Activated CD8-positive, alpha-beta T cell treated with anti-CD3 and anti-CD28 coated beads for 36 hours (primary cell): ENCODE data around the gene UBE2U. TPM values are rescaled to one million over a fixed set of nuclear protein-coding genes. Genes with fewer than 3 reads are reported as not detected.

Source experiments
- ATAC-seq: fragments of 200-7000 bp; cut with Tn5 transposase; one replicate; pipeline ENCODE4 v1.10.0; 2021; ENCODE audit warnings: mild to moderate bottlenecking, moderate library complexity
- CTCF ChIA-PET: fragments of 350-600 bp; sonication (Branson Sonifier 250); formaldehyde crosslinking; loops from one replicate; lab custom pipeline; 2021; ENCODE audit warnings: antibody characterized with exemption; lab: Charles Lee
- POLR2A ChIA-PET: fragments of 350-600 bp; sonication (Branson Sonifier 250); formaldehyde crosslinking; loops from one replicate; lab custom pipeline; 2021; ENCODE audit warnings: antibody characterized with exemption; lab: Charles Lee
- DNase-seq: peaks from one replicate; pipeline ENCODE4 v3.0.0-alpha.2; 2020
- H3K27ac Mint-ChIP-seq: one replicate; pipeline ENCODE4 v1.8.0; 2021; ENCODE audit warnings: mild to moderate bottlenecking, mixed read lengths
- H3K27me3 Mint-ChIP-seq: one replicate; pipeline ENCODE4 v1.8.0; 2021; ENCODE audit warnings: mixed read lengths
- H3K36me3 Mint-ChIP-seq: one replicate; pipeline ENCODE4 v1.8.0; 2021; ENCODE audit warnings: low read depth, mixed read lengths
- H3K4me1 Mint-ChIP-seq: one replicate; pipeline ENCODE4 v1.8.0; 2021; ENCODE audit warnings: low read depth, mixed read lengths
- H3K4me3 Mint-ChIP-seq: one replicate; pipeline ENCODE4 v1.8.0; 2021; ENCODE audit warnings: mild to moderate bottlenecking, moderate library complexity, mixed read lengths
- H3K9me3 Mint-ChIP-seq: one replicate; pipeline ENCODE4 v1.8.0; 2021; ENCODE audit warnings: mixed read lengths
- intact Hi-C: fragments of 100-400 bp; cut with micrococcal nuclease; formaldehyde crosslinking; loops from one replicate; pipeline ENCODE4 v1.10.0; 2022
- total RNA-seq, 2 experiments: library from RNA; stranded (reverse); gene quantifications; one replicate each; pipeline ENCODE4 v1.2.3, GENCODE V29; 2021
- TF ChIP-seq, protein P1 (sequence below): fragments of 200-600 bp; IDR thresholded peaks from one replicate; pipeline ENCODE4 v1.8.0; 2022; ENCODE audit warnings: antibody characterized with exemption, mild to moderate bottlenecking

UBE2U gene
- total RNA-seq, 2 experiments from 2014 or later: not detected

DNA sequence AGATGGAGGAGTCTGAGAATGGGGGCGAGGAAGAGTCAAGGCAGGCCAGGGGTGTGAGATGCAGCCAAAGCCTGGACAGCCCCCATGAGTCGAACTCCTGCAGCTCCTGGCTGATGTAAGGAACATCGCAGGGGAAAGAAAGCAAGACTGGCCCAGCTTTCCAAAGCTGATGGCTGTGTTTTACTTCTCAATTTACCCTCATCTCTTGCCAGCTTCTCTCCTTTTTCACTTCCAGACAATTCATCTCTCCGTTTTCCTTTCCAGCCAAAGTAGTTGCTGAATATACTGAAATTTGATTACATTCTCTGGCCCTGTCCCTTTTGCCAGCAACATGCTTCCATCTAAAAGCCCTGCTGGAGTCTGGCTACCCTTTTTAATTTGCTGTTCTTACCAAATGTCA lies 40.0 kb upstream of the UBE2U start:
- ATAC-seq: no peak
- no peak for DNase-seq
- TF ChIP-seq, protein P1, sequence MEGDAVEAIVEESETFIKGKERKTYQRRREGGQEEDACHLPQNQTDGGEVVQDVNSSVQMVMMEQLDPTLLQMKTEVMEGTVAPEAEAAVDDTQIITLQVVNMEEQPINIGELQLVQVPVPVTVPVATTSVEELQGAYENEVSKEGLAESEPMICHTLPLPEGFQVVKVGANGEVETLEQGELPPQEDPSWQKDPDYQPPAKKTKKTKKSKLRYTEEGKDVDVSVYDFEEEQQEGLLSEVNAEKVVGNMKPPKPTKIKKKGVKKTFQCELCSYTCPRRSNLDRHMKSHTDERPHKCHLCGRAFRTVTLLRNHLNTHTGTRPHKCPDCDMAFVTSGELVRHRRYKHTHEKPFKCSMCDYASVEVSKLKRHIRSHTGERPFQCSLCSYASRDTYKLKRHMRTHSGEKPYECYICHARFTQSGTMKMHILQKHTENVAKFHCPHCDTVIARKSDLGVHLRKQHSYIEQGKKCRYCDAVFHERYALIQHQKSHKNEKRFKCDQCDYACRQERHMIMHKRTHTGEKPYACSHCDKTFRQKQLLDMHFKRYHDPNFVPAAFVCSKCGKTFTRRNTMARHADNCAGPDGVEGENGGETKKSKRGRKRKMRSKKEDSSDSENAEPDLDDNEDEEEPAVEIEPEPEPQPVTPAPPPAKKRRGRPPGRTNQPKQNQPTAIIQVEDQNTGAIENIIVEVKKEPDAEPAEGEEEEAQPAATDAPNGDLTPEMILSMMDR: no peak
- ChIA-PET POLR2A (no interaction called here), CTCF (interaction anchor here (0.7 kb wide), 1 partner anchor 83 kb away, joined by 3 read pairs; no protein-coding TSS in a partner anchor)
- H3K27me3 Mint-ChIP-seq: peaks cover 3% of the 10 kb centered on the region
- H3K4me3 Mint-ChIP-seq: no peak overlapping the region
- intact Hi-C loops: no loop called here
- H3K27ac Mint-ChIP-seq: no peak overlapping the region
- no peaks in the 10 kb centered on the region for H3K36me3 Mint-ChIP-seq
- H3K4me1 Mint-ChIP-seq: no peaks in the 10 kb centered on the region
- no peaks in the 10 kb centered on the region for H3K9me3 Mint-ChIP-seq

DNA sequence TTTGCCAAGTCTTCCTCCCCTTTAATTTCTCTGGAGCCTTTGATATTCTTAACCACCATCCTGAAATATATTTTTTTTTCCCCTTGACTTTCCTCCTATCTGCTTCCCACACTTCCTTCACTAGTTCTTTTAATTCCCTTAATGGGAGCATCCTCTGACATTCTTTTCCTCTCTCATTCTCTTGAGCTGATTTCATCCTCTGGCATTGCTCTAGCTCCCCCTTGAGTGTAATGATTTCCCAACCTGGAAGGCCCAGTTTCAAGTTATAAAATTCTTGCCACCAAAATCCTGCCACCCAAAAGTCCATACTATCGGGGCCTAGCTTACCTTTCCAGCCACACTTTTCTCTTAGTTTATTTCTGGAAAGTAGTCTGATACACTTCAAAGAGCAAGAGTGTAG lies 39.5 kb upstream of the UBE2U start:
- CTCF ChIA-PET: no interaction called here
- ATAC-seq: no peak
- Mint-ChIP-seq H3K9me3 (no peaks in the 10 kb centered on the region), H3K4me3 (no peak overlapping the region), H3K36me3 (no peaks in the 10 kb centered on the region), H3K27me3 (peaks cover 3% of the 10 kb centered on the region), H3K27ac (no peak overlapping the region), H3K4me1 (no peaks in the 10 kb centered on the region)
- intact Hi-C loops: no loop called here
- POLR2A ChIA-PET: no interaction called here
- TF ChIP-seq, protein P1: no peak
- DNase-seq: no peak

DNA sequence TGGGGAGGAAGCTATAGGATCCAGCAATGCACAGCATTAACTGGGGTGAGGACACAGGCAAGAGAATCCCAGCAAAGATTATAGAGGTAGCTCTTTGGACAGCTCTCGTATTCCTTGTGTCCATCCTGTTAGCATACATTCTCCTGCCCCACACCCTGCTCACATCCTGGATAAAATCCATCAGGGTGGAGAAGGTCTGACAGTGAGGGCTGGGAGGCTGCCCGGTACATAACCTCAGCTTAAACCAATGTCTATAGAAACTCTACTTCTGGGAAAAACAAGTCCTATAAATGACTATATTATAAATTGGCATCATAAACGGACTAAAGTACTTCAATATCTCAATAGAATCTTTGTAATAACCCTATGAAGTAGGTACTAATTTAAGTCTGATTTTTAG lies 36.8 kb upstream of the UBE2U start:
- TF ChIP-seq, protein P1: no peak
- H3K36me3 Mint-ChIP-seq: no peaks in the 10 kb centered on the region
- no peak overlapping the region for H3K4me3 Mint-ChIP-seq
- ATAC-seq (no peak), DNase-seq (no peak)
- no peak overlapping the region for H3K27ac Mint-ChIP-seq
- peaks cover 9% of the 10 kb centered on the region for H3K4me1 Mint-ChIP-seq
- no peaks in the 10 kb centered on the region for H3K9me3 Mint-ChIP-seq
- ChIA-PET POLR2A (no interaction called here), CTCF (no interaction called here)
- peaks cover 8% of the 10 kb centered on the region for H3K27me3 Mint-ChIP-seq
- intact Hi-C loops: no loop called here

DNA sequence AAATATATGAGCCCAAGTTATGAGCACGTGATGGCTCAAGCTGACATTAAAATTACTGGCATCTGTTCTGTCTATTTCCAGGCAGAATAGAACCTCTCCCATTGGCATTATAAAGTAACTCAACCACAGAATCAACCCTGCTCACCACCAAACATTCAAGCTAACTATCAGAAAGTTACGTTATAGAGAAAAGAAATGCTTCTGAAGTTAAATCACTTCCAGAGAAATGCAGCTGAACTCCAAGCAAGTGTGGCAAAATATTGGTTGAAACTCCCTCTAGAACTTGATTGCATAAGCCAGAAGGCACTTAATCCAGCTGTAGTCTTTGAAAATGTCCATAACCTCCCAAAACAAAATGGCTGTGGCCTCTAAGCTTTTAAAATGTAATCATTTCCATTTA lies 36.2 kb upstream of the UBE2U start:
- intact Hi-C loops: no loop called here
- Mint-ChIP-seq H3K36me3 (no peaks in the 10 kb centered on the region), H3K27ac (no peak overlapping the region), H3K27me3 (peaks cover 8% of the 10 kb centered on the region), H3K9me3 (no peaks in the 10 kb centered on the region), H3K4me3 (no peak overlapping the region), H3K4me1 (peaks cover 15% of the 10 kb centered on the region)
- ATAC-seq: no peak
- DNase-seq: no peak
- ChIA-PET POLR2A (no interaction called here), CTCF (no interaction called here)
- TF ChIP-seq, protein P1: no peak

DNA sequence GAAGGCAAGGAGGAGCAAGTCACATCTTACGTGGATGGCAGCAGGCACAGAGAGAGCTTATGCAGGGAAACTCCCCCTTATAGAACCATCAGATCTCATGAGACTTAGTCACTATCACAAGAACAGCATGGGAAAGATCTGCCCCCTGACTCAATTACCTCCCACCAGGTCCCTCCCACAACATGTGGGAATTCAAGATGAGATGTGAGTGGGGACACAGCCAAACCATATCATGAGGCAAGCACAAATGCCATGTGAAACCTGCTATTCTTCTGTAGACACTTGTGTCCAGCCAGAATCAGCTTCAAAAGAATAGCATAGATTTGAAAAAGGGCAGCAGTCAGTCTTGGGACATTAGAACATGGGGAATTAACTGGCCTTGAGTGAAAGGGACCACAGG lies 32.2 kb upstream of the UBE2U start:
- Mint-ChIP-seq H3K27me3 (peaks cover 13% of the 10 kb centered on the region), H3K36me3 (no peaks in the 10 kb centered on the region), H3K4me3 (no peak overlapping the region), H3K9me3 (no peaks in the 10 kb centered on the region), H3K27ac (no peak overlapping the region), H3K4me1 (peaks cover 23% of the 10 kb centered on the region)
- TF ChIP-seq, protein P1: no peak
- POLR2A ChIA-PET: no interaction called here
- ATAC-seq (no peak), DNase-seq (no peak)
- CTCF ChIA-PET: no interaction called here
- intact Hi-C loops: no loop called here
